ENCODE data around the gene RIC3.

Gene RIC3, protein sequence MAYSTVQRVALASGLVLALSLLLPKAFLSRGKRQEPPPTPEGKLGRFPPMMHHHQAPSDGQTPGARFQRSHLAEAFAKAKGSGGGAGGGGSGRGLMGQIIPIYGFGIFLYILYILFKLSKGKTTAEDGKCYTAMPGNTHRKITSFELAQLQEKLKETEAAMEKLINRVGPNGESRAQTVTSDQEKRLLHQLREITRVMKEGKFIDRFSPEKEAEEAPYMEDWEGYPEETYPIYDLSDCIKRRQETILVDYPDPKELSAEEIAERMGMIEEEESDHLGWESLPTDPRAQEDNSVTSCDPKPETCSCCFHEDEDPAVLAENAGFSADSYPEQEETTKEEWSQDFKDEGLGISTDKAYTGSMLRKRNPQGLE

DNA sequence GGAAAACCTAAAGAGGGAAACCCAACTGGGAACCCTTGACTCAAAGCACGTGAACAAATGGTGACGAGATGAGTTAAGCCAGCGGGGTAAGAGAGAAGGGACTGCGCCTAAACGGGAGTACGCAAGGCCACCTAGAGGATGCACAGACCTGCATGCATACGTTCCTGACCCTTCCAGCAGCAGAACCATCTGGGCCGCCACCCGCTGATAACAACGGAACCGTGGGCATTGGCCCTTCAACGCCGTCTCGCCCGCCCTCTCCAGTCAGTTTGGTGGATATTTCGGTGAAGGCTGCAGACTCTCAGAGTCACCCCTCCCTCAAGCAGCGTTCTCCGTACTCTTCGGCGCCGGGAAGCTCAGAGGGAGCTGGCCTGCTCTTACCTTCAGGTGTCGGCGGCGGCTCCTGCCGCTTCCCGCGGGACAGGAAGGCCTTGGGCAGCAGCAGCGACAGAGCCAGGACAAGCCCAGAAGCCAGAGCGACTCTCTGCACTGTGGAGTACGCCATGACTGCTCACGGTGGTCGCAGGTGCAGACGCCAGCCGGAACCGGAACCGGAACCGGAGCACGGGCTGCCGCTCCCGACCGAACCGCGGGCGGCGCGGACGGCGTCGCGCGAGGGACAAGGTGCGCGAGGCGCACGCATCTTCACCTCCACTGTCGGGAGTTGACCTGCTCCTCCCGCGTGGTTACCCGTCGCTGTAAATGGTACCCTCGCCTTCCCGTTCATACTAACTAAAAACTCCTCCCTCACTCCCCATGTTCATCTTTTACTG is at the start of gene RIC3:
Gene RIC3, minus strand, starts transcription at position 541 of the 773 bp plus-strand sequence. Its CDS starts 36 bp downstream, at position 505.
- peak; percentile 55 for DNase-seq

DNA sequence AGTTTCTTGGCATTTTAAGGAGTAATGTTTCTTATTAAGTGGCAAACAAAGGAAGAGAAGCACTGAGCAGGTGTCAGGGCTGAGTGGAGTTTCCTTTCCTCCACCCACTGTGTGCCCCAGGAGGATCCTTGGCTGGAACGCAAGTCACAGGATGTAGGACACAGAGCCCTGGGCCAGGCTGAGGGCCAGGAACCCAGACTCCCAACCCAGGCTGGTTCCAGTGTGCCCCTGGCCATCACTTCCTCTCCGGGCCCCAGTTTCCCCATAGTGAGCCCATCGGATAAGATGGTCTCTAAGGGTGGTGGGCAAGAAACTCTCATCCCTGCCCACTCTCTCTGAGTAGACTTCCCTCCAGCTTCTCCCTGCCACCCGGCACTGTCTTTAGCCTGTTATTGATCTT is 49.6 kb upstream of the RIC3 start:
- DNase-seq, result no peak

DNA sequence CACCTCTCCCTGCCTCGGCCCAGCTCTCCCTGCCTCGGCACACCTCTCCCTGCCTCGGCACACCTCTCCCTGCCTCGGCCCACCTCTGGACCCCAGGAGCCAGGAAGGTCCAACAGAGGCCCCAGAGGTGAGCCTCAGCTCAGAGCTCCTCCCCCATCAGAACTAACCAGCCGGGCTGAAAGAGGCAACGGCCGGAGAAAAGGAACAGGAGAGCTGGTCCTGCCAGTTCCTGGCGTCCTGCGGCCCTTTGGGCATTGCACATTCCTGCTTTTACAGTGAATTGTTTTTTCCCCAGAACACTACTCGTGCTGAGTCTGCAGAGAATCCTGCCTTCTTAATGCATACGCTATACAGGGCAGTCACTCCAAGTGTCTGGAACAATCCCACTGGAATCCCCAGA is 49.1 kb upstream of the RIC3 start:
- no peak for DNase-seq

DNA sequence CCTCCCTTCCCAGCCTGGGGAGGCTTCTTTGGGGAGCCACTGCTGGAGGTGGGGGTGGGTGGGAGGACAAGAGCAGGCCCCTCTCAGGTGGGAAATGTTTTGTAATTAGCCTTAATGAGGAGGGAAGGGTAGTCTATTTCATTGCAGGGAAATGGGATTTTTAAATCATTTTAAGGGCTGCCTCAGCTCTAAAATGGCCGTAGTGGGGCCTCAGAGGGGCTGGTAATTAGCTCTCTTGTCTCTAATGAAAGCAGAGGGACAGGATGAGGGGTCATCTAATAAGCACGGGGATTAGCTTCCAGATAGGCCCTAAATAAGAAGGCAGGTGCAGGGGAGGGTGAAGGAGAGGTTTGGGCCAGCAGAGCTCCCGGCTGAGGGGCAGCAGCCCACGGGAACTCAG is 48.3 kb upstream of the RIC3 start:
- no peak for DNase-seq

DNA sequence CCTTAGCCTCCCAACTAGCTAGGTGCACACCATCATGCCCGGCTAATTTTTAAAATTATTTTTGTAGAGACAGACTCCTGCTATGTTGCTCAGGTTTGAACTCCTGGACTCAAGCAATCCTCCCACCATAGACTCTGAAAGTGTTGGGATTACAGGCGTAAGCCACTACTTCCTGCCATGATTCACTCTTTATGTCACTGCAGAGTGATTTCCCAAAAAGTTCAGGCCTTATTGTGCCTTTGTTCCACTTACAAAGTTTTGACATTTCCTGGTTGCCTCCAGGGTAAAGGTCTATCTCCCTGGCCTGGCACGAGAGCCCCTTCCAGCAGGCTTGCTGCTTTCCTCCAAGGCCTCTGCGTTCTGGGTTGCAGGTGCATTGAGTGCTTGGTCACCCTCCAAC is 44.6 kb upstream of the RIC3 start:
- DNase-seq, result no peak

DNA sequence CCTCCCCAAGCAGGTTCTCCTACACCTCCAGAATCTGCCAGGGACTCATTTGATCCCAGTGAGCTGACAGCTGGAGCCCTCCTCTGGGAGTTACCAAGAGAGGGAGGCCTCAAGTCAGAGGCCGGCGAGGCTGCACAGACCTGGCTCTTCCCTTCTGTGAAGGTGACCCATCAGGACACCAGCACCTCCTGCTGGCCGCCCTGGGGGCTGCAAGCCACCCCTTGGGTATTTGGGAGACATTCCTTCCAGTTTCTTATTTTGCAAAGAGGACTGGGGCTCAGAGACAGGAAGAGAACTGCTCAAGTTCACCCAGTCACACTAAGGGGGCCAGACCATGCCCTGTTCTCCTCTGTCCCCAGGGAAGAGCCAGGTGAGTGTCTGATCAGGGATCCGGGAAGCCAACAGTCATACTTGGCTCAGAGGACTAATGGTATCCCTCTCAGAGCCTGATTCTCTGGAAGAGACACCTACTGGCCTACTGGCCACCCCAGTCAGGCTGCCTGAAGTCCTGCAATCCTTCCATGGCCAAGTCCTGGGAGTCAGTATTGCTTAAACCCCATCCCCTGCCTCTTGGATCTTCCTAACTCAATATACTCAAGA is 40.5 kb upstream of the RIC3 start:
- no peak for DNase-seq

DNA sequence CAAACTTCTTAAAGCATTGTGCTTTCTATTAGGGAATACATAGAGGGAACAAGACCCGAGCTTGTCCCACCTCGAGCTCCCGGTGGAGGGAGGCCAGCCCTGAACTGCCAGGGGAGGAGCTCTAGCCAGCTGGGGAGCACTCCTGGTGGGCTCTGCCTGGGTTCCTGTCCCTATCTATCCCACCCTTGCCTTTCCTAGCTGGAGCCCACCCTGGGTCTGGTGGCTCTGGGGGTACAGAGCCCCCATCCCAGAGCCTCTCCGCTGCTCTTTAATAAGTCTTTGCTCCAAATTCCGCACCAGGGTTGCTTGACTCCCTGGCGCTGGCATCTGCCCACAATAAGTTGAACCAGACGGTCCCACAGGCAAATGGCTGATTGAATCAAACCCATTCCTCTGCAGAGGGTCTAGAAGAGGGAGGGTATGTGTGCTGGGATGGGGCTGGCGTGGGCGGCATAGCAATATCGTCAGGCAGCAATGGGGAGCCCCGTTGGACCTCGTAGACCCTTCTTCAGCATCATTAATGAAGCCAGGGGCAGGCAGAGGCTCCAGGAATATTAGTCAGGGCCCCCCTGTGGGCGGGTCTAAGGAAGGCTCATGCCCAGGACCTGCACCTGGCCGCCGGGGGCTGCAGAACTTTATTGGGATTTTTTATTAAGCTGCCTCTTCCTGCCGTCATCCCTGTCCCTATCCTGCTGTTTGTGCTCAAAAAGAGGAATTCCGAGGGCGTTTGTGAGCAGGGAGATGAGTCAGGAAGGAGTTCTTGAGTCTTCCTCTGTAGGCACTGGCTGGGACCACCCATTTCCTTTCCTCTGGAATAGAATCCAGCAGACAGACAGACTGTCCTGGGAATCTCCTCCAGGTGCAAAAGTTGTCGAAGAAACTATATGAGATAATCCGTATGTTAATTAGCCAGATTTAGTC is 38.5 kb upstream of the RIC3 start:
- DNase-seq, result no peak

DNA sequence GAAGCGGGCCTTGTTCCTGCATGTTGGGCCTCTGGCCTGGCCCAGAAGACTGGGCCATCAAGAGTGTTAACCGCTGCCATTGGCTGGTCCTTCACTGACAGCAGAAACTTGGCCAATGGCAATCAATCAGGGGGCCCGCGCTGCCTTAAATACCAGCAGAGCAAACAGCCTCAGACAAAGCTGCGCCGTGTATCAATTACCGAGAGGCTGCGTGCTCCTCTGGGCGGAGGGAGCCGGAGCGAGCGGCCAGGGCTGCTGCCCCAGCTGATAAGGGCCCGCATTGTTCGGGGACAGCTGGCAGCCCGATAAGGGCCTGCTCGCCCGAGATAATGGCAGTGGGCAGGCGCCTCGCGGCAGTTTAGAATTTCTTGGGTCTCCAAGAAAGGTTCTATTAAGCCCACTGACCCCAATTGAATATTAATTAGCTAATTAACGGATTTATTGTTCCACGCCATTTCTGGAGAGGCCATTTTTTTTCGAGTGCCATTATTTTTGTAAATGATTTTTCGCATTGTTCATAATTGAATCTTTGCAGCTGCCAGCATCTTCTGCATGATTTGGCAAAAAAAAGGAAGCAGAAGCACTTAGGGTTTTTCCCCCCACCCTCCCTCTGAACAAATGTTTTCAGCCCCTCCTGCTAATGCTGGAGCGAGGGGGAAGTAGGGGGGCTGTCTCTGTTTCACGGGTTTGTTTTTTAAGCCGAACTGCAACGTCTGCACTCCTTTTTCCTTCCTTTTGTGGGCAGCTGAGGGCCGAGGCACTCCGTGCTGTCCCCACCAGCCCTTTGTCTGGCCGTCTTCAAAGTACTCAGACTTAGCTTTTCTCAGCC is 37.6 kb upstream of the RIC3 start:
- no peak for DNase-seq

DNA sequence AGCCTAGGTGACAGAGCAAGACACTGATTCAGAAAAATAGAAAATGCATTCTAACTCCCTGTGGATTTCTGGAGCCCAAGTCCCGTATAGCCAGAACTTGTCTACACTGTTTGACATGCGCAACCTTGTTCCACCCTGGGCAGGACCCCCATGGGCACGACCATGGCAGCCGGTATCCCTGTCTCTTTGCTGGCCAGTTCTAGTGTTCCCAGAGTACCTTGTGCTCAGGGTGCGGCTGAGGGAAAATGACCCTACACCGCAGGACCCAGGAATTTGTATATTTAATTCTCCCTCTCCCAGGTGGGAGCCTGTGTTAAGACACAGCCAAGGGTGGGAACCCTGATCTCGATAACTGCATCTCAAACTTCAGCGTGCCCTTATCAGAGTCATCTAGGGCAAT is 36.7 kb upstream of the RIC3 start:
- no peak for DNase-seq

DNA sequence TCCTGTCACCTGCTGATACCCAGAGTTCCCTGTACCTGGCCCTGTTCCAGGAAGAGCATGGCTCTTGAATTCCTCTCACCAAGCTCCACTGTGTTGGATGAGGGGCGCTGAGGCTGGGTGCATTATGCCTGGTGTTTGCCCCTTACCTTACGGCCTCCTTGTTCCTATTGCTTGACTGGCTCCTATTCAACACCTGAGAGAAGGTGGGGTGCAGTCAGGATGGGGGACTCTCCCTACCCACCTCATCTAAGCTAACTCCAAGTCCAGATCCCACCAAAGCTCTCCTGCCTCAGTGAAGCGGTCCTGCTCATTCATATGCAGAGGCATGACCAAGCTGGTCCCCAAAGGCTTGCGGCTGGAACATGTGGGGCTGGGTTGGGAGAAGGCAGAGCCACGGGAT is 35.8 kb upstream of the RIC3 start:
- DNase-seq, result no peak

DNA sequence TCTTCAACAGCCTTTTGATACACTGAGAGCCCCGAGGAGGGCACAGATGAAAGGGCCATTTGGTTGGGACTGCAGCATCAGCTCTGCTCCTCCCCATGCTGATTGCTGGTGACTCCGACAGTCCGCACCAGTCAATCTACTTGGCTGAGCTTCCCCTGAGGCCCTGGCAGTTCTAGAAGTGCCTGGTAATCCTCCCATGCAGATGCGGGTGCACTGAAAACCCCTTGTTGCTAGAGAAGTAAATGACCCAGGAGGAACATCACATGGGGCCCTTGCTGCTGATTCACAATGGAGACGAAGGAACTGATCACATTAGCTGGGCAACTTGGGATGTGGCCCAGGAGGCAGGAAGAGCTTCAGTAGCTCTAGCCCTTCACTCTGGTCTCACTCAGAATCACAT is 35.2 kb upstream of the RIC3 start:
- DNase-seq, result no peak

DNA sequence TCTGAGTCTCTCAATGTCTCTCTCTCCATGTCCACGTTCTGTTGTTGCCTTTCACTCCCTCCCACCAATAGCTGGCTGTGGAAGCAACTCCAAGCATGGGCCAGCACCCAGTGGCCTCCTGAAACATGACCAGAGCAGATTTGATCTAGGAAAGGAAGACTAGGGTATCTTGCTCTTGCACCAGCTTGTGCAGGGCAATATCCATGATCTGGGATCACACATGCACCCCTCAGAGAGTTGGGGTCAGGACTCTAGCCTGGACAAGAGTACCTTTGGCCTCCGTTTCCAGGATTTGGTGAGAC is 34.5 kb upstream of the RIC3 start:
- DNase-seq, result no peak

DNA sequence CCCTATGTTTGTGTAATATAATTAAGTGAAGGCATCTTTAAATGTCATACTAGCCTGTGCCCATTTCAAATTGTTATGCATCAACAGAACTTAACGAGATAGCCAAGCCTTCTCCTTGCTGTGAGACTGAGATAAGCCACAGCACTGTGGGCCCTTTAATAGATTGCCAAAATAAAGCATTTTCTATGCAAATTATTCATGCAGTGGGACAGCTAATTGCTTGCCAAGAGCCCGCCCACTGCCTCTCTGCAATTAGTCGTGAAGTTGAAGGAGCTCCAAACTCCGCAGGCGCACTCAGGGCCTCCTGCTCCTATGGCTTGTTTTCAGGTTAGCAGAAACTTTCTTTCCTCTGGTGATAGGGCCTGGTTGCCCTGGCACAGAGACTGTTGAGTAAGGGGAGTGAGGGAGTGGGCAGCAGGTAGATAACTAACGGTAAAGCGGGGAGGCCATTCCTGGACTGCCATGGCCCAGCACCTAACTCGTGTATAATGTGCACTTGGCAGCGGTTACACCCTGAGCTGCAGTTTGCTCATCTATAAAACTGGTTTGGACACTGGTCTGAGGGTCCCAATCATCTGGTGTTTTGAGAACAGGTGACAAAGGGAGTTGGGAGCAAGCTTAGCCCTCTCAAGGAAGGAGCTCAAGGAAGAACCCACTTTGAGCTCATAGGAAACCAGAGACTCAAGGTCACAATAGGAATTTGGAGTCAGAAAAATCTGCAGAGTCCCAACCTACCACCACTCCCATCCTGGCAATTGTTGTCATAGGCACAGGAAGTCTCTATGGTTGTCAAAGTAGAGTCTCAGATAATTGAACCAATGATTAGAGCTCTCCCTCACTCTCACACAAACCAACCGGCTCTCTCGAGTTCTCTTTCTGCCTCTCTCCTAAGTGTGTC is 33.9 kb upstream of the RIC3 start:
- DNase-seq, result no peak

DNA sequence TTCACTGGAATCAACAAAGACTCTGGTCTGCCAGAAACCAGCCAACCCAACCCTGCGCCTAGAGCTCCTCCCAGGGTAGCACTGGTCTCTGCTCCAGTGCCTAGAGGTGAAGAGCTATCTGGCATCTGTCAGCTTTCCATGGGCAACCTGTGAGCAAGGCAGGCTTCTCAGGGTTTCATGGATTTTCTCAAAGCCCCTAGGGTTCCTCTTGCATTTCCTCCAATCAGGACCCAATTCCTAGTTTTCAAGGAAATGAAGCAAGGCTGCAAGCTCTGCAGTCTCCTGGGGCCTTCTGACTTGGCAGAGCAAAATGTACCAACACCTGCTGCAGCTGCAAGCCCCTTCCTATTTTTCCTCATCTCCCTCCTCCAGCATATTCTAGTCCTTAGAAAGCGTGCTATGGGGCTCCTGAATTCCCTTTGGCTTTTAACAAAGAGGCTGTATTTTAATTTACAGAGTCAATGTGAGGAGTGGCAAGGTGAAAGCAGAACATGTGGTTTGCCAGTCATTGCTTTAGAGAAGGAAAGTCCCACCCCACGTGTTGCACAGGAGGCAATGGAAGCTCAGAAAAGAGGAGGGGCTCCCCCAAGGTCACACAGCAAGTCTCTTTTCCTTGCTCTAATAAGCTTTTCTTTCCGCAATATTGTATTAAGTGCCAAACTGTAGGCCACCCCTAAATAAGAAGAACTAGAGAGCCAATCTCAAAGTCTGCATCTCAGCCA is 33.0 kb upstream of the RIC3 start:
- no peak for DNase-seq

DNA sequence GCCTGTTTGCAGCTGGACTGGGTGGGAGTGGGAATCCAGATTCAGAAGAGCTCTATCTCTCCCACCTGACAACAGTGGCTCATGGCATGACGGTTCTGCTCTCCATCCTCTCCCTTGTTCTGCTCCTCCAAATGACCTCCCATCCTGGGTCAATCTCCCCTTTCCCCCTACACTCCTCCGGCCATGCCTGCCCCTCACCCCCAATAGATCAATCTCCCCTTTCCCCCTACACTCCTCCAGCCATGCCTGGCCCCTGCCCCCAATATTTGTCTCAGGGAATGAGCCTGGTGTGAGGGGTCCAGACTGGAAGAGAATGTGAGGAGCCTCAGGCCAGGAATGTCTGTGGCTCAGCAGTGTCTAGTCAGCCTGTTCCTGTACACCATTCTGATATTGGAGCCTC is 30.9 kb upstream of the RIC3 start:
- DNase-seq, result no peak

DNA sequence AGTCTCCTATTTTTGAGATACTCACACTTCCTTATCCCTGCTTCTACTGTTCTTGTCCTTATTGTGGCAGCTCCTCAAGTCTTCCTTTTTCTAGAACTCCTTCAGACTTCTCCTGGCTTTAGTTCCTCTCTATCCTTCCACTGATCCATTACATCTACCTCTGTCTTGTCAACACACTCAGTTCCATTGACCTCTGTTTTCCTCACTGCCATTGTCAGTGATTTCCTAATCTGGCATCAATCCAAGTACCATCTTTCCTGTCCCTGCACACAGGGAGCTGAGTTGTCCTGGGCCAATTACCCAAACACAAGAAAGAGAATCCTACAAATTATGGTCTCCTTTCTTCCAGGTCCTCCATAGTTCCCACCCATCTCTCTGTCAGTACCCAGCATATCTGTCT is 27.9 kb upstream of the RIC3 start:
- DNase-seq, result no peak

DNA sequence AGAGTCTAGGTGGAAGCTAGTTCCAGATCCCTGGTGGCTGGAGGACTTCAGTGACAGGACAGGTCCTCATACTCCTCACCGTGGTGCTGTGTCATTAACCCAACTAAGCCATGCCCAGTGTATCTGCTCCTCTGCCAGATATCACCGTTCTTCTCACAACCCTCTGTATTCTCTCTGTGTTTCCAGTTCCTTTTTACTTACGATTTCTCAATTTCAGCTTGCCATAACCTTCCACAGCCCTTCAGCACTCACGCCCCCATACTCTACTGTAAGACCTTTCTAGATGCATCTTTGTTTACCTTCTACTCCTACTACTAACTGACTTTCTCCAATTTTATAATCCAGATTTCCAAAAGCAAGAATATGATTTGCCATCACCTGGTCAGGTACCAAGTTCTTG is 26.1 kb upstream of the RIC3 start:
- DNase-seq, result no peak

DNA sequence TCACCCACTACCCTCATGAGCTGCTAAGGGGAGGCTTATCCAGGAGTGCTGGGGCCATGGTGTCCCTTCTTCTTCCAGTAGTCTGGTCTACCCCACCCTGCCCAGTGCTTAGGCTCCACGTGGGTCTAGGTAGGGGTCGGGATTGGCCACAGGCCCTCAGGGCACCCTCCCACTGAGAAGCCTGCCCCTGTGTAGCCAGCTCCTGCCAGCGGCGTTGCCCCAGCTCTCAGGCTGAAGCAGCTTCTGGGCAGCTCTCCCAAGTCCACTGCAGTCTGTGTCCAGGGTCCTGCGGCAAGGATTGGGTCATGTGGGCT is 24.0 kb upstream of the RIC3 start:
- no peak for DNase-seq

DNA sequence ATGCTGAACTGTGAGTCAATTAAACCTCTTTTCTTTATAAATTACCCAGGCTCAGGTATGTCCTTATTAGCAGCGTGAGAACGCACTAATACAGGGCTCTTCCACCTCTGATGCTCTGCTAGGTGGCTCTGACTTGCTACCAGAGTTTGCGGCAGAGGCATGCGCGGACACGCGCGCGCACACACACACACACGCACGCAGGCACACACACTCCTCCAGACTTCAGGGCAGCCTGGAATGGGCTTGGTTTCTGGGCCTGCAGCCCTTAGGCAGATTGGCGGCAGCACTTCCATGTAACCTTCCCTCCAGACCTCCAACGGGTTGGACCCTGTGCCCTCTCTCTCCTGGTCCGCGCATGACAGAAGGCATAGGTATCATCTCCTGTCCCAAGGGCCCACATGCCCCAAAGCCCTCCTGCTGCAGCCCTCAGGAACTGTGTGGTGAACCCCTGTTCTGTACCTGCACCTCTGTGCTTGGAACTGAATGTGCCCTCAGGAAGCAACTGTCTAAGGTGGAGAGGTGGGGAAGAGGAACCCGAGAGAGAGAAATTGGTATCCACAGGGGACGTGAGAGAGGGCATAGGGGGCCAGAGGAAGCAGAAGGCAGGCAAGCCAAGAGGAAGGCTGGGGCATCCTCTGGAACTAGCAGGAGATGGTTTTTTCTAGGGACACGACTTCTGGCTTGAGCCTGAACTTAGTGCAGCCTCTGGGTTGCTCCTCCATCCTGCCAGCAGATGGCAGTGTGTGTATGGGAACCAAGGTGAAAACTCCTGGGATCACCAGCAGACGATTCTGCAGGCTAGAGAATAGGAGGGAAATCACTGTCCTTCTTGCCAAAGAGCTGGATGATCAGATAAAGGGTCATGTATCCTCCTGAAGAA is 23.4 kb upstream of the RIC3 start:
- peak; percentile 32 for DNase-seq

DNA sequence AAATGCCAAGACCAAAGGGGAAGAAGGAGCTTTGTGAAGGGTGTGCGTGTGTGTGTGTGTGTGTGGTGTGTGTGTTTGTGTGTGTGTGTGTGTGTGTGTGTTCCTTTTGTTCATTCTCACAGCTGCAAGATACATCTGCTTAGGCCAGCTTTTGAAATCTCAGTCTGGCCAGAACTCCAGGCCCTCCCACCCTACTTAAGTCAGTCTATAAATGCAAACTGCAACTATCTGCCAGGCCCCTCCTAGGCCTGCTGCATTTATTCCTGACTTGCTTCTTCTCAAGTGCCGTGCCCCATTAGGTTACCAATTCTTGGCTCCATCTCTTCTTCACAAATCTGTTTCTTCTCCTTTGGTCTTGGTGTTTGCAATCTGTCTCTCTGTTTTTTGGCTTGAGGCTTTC is 21.6 kb upstream of the RIC3 start:
- DNase-seq, result no peak
